Measurements from ENCODE around the gene MRPL49. TPM values are rescaled to one million over a fixed set of nuclear protein-coding genes. Genes with fewer than 3 reads are reported as not detected.

Gene MRPL49
- total and polyA plus RNA-seq, 2 of the 13 experiments (the other 11 are each of a cell fraction or from before 2014, with no cell fraction given): 39.2 to 53.3 TPM

DNA sequence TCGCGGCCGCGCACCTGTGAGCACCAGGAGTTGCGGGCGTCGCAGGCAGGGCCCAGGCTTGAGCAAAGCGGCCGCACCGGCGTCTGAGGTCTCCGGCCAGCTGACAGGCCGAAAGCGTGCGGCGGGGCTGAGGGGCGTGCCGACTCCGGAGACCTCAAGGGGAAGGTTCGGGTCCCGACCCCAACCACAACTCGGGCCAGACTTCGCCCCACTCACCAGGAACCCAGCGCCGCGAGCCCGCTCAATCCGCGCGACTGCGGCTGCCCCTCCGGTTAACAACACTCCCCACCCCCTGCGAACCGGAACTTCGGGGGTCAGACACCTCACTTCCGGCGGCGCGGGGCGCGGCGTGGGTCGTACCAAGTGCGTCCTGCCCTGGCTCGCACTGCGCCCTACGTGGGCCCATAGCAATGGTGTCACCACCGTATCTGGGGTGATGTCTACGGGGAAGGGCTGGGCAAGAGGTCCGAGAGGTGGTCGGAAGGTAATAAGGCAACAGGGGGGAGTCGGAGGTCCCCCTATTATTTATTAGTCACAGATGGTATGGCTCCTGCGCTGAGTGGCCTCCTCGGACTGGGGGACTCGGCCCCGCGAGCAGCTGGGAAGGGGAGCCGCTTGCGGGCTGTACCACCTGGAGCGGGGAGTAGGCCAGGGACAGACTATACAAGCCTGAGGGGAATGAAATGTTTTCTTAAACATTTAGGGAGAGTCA lies 12.3 kb downstream of the MRPL49 start, which contains the start of gene SYVN1 (continued):
- TF ChIP-seq, protein P1, sequence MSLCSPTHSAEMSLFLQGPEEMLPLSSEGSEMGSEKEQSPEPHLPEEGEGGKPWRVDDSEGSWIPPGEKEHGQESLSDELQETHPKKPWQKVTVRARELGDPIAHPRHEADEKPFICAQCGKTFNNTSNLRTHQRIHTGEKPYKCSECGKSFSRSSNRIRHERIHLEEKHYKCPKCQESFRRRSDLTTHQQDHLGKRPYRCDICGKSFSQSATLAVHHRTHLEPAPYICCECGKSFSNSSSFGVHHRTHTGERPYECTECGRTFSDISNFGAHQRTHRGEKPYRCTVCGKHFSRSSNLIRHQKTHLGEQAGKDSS (CRISPR knock-in tag; IDR thresholded peaks at IDR 0.05; ENCODE audit: borderline replicate concordance, low read depth): peak; percentile 89; the same call in 1 of the 2 replicates
- TF ChIP-seq DR1 (CRISPR knock-in tag; IDR thresholded peaks at IDR 0.05): peak; percentile 74
- peak; percentile 26; the same call in 1 of the 2 replicates for TF ChIP-seq HCFC1 (IDR thresholded peaks at IDR 0.05; ENCODE audit: low read depth, low read length)
- TF ChIP-seq, protein P2, sequence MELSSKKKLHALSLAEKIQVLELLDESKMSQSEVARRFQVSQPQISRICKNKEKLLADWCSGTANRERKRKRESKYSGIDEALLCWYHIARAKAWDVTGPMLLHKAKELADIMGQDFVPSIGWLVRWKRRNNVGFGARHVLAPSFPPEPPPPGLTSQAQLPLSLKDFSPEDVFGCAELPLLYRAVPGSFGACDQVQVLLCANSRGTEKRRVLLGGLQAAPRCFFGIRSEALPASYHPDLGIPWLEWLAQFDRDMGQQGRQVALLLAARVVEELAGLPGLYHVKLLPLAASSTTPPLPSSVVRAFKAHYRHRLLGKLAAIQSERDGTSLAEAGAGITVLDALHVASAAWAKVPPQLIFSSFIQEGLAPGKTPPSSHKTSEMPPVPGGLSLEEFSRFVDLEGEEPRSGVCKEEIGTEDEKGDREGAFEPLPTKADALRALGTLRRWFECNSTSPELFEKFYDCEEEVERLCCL (CRISPR knock-in tag; IDR thresholded peaks at IDR 0.05; ENCODE audit: borderline replicate concordance): 0 out of 2 replicates have a peak, but pooled peaks have one; percentile 6
- TF ChIP-seq, protein P3, sequence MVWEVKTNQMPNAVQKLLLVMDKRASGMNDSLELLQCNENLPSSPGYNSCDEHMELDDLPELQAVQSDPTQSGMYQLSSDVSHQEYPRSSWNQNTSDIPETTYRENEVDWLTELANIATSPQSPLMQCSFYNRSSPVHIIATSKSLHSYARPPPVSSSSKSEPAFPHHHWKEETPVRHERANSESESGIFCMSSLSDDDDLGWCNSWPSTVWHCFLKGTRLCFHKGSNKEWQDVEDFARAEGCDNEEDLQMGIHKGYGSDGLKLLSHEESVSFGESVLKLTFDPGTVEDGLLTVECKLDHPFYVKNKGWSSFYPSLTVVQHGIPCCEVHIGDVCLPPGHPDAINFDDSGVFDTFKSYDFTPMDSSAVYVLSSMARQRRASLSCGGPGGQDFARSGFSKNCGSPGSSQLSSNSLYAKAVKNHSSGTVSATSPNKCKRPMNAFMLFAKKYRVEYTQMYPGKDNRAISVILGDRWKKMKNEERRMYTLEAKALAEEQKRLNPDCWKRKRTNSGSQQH (CRISPR knock-in tag; IDR thresholded peaks at IDR 0.05; ENCODE audit: low read depth): peak; percentile 79
- TF ChIP-seq, protein P4, sequence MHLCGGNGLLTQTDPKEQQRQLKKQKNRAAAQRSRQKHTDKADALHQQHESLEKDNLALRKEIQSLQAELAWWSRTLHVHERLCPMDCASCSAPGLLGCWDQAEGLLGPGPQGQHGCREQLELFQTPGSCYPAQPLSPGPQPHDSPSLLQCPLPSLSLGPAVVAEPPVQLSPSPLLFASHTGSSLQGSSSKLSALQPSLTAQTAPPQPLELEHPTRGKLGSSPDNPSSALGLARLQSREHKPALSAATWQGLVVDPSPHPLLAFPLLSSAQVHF (CRISPR knock-in tag; IDR thresholded peaks at IDR 0.05): 0 out of 2 replicates have a peak, but pooled peaks have one; percentile 36
- TF ChIP-seq, protein P5, sequence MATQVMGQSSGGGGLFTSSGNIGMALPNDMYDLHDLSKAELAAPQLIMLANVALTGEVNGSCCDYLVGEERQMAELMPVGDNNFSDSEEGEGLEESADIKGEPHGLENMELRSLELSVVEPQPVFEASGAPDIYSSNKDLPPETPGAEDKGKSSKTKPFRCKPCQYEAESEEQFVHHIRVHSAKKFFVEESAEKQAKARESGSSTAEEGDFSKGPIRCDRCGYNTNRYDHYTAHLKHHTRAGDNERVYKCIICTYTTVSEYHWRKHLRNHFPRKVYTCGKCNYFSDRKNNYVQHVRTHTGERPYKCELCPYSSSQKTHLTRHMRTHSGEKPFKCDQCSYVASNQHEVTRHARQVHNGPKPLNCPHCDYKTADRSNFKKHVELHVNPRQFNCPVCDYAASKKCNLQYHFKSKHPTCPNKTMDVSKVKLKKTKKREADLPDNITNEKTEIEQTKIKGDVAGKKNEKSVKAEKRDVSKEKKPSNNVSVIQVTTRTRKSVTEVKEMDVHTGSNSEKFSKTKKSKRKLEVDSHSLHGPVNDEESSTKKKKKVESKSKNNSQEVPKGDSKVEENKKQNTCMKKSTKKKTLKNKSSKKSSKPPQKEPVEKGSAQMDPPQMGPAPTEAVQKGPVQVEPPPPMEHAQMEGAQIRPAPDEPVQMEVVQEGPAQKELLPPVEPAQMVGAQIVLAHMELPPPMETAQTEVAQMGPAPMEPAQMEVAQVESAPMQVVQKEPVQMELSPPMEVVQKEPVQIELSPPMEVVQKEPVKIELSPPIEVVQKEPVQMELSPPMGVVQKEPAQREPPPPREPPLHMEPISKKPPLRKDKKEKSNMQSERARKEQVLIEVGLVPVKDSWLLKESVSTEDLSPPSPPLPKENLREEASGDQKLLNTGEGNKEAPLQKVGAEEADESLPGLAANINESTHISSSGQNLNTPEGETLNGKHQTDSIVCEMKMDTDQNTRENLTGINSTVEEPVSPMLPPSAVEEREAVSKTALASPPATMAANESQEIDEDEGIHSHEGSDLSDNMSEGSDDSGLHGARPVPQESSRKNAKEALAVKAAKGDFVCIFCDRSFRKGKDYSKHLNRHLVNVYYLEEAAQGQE (IDR thresholded peaks at IDR 0.05; ENCODE audit: borderline replicate concordance in 1 of 2, low read depth in 1 of 2, low read length in 2 of 2): 0 out of 4 replicates have a peak, but pooled peaks of 1 of the 2 experiments have one; percentile 10
- TF ChIP-seq ZNF530 (CRISPR knock-in tag; IDR thresholded peaks at IDR 0.05; ENCODE audit: low read depth): no peak
- TF ChIP-seq, protein P6, sequence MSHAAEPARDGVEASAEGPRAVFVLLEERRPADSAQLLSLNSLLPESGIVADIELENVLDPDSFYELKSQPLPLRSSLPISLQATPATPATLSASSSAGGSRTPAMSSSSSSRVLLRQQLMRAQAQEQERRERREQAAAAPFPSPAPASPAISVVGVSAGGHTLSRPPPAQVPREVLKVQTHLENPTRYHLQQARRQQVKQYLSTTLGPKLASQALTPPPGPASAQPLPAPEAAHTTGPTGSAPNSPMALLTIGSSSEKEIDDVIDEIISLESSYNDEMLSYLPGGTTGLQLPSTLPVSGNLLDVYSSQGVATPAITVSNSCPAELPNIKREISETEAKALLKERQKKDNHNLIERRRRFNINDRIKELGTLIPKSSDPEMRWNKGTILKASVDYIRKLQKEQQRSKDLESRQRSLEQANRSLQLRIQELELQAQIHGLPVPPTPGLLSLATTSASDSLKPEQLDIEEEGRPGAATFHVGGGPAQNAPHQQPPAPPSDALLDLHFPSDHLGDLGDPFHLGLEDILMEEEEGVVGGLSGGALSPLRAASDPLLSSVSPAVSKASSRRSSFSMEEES (CRISPR knock-in tag; IDR thresholded peaks at IDR 0.05): peak; percentile 37; the same call in 1 of the 2 replicates
- TF ChIP-seq ZNF598 (CRISPR knock-in tag; IDR thresholded peaks at IDR 0.05; ENCODE audit: borderline replicate concordance): peak; percentile 72; the same call in 1 of the 2 replicates
- peak; percentile 51; the same call in 1 of the 2 replicates for TF ChIP-seq ARNTL (CRISPR knock-in tag; IDR thresholded peaks at IDR 0.05)
- TF ChIP-seq, protein P7, sequence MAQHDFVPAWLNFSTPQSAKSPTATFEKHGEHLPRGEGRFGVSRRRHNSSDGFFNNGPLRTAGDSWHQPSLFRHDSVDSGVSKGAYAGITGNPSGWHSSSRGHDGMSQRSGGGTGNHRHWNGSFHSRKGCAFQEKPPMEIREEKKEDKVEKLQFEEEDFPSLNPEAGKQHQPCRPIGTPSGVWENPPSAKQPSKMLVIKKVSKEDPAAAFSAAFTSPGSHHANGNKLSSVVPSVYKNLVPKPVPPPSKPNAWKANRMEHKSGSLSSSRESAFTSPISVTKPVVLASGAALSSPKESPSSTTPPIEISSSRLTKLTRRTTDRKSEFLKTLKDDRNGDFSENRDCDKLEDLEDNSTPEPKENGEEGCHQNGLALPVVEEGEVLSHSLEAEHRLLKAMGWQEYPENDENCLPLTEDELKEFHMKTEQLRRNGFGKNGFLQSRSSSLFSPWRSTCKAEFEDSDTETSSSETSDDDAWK (CRISPR knock-in tag; IDR thresholded peaks at IDR 0.05): no peak
- no peak; the same call in 1 of the 2 replicates for TF ChIP-seq ZIK1 (CRISPR knock-in tag; IDR thresholded peaks at IDR 0.05; ENCODE audit: borderline replicate concordance, low read depth)
- no peak for TF ChIP-seq ZNF207 (IDR thresholded peaks at IDR 0.05; ENCODE audit: borderline replicate concordance)
- TF ChIP-seq TBL1XR1 (IDR thresholded peaks at IDR 0.05; ENCODE audit: borderline replicate concordance, low read length, partially characterized antibody): peak; percentile 43
- TF ChIP-seq ZFY (CRISPR knock-in tag; IDR thresholded peaks at IDR 0.05): peak; percentile 92

Data from HepG2 (cell line).